ENCODE data around the gene TRIP10. TPM values are rescaled to one million over a fixed set of nuclear protein-coding genes. Genes with fewer than 3 reads are reported as not detected.

The TRIP10 gene
- total RNA-seq, 2 donors from 2014 or later, result 111 to 116 TPM

GRCh38 chr19:6712231-6712630, 27.2 kb upstream of the TRIP10 start:
- Histone ChIP-seq H3K27ac (ENCODE audit: low read depth, low read length) (no peak overlapping the region), H3K9ac (ENCODE audit: extremely low read depth, low read length, poor library complexity, severe bottlenecking) (no peak overlapping the region), H3K36me3 (ENCODE audit: control insufficient read depth, insufficient read depth, low read length) (no peaks in the 10 kb centered on the region), H3K9me3 (ENCODE audit: control insufficient read depth, low read length) (no peaks in the 10 kb centered on the region), H3K4me1 (ENCODE audit: control insufficient read depth, insufficient read depth, low read length) (no peaks in the 10 kb centered on the region), H3K4me3 (ENCODE audit: low read length) (no peak overlapping the region), H3K27me3 (ENCODE audit: control insufficient read depth, insufficient read depth, low read length, poor library complexity, severe bottlenecking) (peaks cover 10% of the 10 kb centered on the region)
- TF ChIP-seq CTCF (conservative IDR thresholded peaks at IDR 0.05), result no peak
- peaks cover 41% of the 10 kb centered on the region for H3K27me3 Mint-ChIP-seq (ENCODE audit: insufficient read depth)
- no peak overlapping the region for H3K4me3 Mint-ChIP-seq
- no peak overlapping the region for H3K27ac Mint-ChIP-seq
- no peak for DNase-seq
- 90 to 97% methylated on average over 7 to 16 of the region's 16 CpGs for WGBS, 2 experiments (ENCODE audit: insufficient coverage in 1 of 2, insufficient read length in 1 of 2)
- H3K36me3 Mint-ChIP-seq (ENCODE audit: low read depth), result no peaks in the 10 kb centered on the region
- peaks cover under 1% of the 10 kb centered on the region for H3K9me3 Mint-ChIP-seq
- peaks cover 9% of the 10 kb centered on the region for H3K4me1 Mint-ChIP-seq

- H3K27ac Mint-ChIP-seq, result no peak overlapping the region
Measured at GRCh38 chr19:6712692-6713670, 26.5 kb upstream of the TRIP10 start.

More at GRCh38 chr19:6712692-6713670, 26.5 kb upstream of the TRIP10 start:
- Mint-ChIP-seq H3K9me3 (peaks cover 8% of the 10 kb centered on the region), H3K4me3 (no peak overlapping the region), H3K27me3 (ENCODE audit: insufficient read depth) (peaks cover 43% of the 10 kb centered on the region), H3K4me1 (peaks cover 9% of the 10 kb centered on the region), H3K36me3 (ENCODE audit: low read depth) (no peaks in the 10 kb centered on the region)
- no peak overlapping the region for H3K27ac ChIP-seq (ENCODE audit: low read depth, low read length)
- no peak overlapping the region for H3K4me3 ChIP-seq (ENCODE audit: low read length)
- H3K36me3 ChIP-seq (ENCODE audit: control insufficient read depth, insufficient read depth, low read length), result no peaks in the 10 kb centered on the region
- H3K9me3 ChIP-seq (ENCODE audit: control insufficient read depth, low read length), result peaks cover 5% of the 10 kb centered on the region
- H3K4me1 ChIP-seq (ENCODE audit: control insufficient read depth, insufficient read depth, low read length), result no peaks in the 10 kb centered on the region
- 91% methylated on average over 8 to 20 of the region's 20 CpGs for WGBS, 2 experiments (ENCODE audit: insufficient coverage in 1 of 2, insufficient read length in 1 of 2)
- H3K9ac ChIP-seq (ENCODE audit: extremely low read depth, low read length, poor library complexity, severe bottlenecking), result no peak overlapping the region
- peaks cover 10% of the 10 kb centered on the region for H3K27me3 ChIP-seq (ENCODE audit: control insufficient read depth, insufficient read depth, low read length, poor library complexity, severe bottlenecking)
- DNase-seq, result no peak
- TF ChIP-seq CTCF (conservative IDR thresholded peaks at IDR 0.05), result no peak

Data from endodermal cell (in vitro differentiated cells).